GM12878 (cell line): ENCODE measurements around the gene ANGPTL2.

Experiments
- ATF2 ChIP-seq: IDR thresholded peaks from 2 replicates; pipeline ENCODE4 v1.6.1; 2012; ENCODE audit warnings: low read length, inconsistent platforms
- CBX5 ChIP-seq: sonication (generic); IDR thresholded peaks from 2 replicates; pipeline ENCODE4 v1.6.1; 2016; ENCODE audit warnings: low read depth, moderate library complexity, mild to moderate bottlenecking, inconsistent platforms
- CTCF ChIP-seq, 3 experiments: IDR thresholded peaks in 2 of 3; conservative IDR thresholded peaks in 1 of 3; 2 replicates each; pipeline ENCODE4 v1.5.1; 2011; ENCODE audit warnings: low read depth in 3 of 3, low read length in 3 of 3, mild to moderate bottlenecking in 3 of 3, control low read depth in 2 of 3, moderate library complexity in 2 of 3, inconsistent platforms in 1 of 3, mixed read lengths in 1 of 3; ENCODE audit not compliant: control insufficient read depth in 2 of 3, insufficient read depth in 1 of 3; ENCODE audit errors: extremely low read depth in 1 of 3
- ESRRA ChIP-seq: IDR thresholded peaks from 2 replicates; pipeline ENCODE4 v1.6.1; 2012; ENCODE audit warnings: mild to moderate bottlenecking, low read length, improper control_type of control experiment
- GABPA ChIP-seq: IDR thresholded peaks from 2 replicates; pipeline ENCODE4 v1.6.1; 2014; ENCODE audit warnings: antibody characterized with exemption, low read depth, mild to moderate bottlenecking, inconsistent platforms
- IRF3 ChIP-seq: fragments of 450-650 bp; IDR thresholded peaks from 2 replicates; pipeline ENCODE4 v1.6.1; 2014; ENCODE audit warnings: mild to moderate bottlenecking
- NFYB ChIP-seq: IDR thresholded peaks from 2 replicates; pipeline ENCODE4 v1.6.1; 2011; ENCODE audit warnings: low read depth, mild to moderate bottlenecking, low read length, improper control_type of control experiment, moderate library complexity; ENCODE audit not compliant: insufficient read depth
- PBX3 ChIP-seq: IDR thresholded peaks from 2 replicates; pipeline ENCODE4 v1.6.1; 2011; ENCODE audit warnings: mild to moderate bottlenecking, low read depth, low read length, moderate library complexity; ENCODE audit not compliant: insufficient replicate concordance
- POLR2A ChIP-seq: IDR thresholded peaks from 2 replicates; pipeline ENCODE4 v1.6.1; 2011; ENCODE audit warnings: low read depth, mild to moderate bottlenecking, low read length
- POLR2AphosphoS5 ChIP-seq: IDR thresholded peaks from 2 replicates; pipeline ENCODE4 v1.6.1; 2011; ENCODE audit warnings: mild to moderate bottlenecking, low read length, inconsistent platforms
- RELA ChIP-seq: fragments of 450-650 bp; IDR thresholded peaks from 2 replicates; pipeline ENCODE4 v1.8.0; 2014; ENCODE audit warnings: borderline replicate concordance; ENCODE audit not compliant: partially characterized antibody
- RFX5 ChIP-seq: IDR thresholded peaks from 2 replicates; pipeline ENCODE4 v1.6.1; 2011; ENCODE audit warnings: low read depth, low read length, improper control_type of control experiment
- TARDBP ChIP-seq: IDR thresholded peaks from 2 replicates; pipeline ENCODE4 v1.6.1; 2016; ENCODE audit warnings: borderline replicate concordance
- ZNF274 ChIP-seq: IDR thresholded peaks from one replicate; pipeline ENCODE4 v1.8.0; 2011; ENCODE audit not compliant: insufficient read length, insufficient read depth

GRCh38 chr9:127051881-127052595, 70.4 kb downstream of the ANGPTL2 start:
- TF ChIP-seq RFX5: no peak
- TF ChIP-seq CTCF (IDR thresholded peaks at IDR 0.05 in 2 of 3, conservative IDR thresholded peaks at IDR 0.05 in 1 of 3; ENCODE audit: control insufficient read depth in 2 of 3, extremely low read depth in 1 of 3, insufficient read depth in 1 of 3, low read depth in 3 of 3, low read length in 3 of 3): no peak
- TF ChIP-seq POLR2AphosphoS5: no peak
- no peak for TF ChIP-seq CBX5
- TF ChIP-seq NFYB: no peak
- TF ChIP-seq ZNF274: no peak
- no peak for TF ChIP-seq PBX3
- no peak for TF ChIP-seq RELA
- TF ChIP-seq ESRRA: no peak
- TF ChIP-seq POLR2A: no peak
- TF ChIP-seq GABPA: no peak
- no peak for TF ChIP-seq TARDBP
- TF ChIP-seq ATF2: no peak
- no peak for TF ChIP-seq IRF3
